ENCODE results near the gene FHIP1B.

The FHIP1B gene

DNA sequence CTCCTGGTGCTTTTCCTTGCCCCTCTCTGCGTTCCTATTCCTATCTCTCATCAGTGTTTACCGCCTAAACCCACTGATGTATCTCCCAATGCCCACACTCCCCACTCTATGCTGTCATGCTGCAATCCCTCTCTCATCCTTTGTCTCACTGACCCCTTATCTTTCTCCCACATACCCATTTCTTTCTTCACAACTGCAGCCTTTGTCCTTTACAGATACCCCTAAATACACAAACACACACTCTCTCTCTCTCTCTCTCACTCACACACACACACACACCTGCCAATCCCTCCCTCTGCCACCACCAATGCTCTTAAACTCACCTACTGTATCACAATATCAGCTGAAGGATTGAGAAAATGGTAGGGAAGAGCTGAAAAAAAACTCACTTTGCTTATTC lies 59.0 kb downstream of the FHIP1B start:
- no peak for DNase-seq (ENCODE audit: low read depth, low spot score)
- in situ Hi-C loops (cut with HindIII; ENCODE audit: low sequenced_read_pairs) = no loop called here
- no peak overlapping the region for H3K4me3 ChIP-seq (ENCODE audit: low read depth, low read length)
- TF ChIP-seq, protein P1, sequence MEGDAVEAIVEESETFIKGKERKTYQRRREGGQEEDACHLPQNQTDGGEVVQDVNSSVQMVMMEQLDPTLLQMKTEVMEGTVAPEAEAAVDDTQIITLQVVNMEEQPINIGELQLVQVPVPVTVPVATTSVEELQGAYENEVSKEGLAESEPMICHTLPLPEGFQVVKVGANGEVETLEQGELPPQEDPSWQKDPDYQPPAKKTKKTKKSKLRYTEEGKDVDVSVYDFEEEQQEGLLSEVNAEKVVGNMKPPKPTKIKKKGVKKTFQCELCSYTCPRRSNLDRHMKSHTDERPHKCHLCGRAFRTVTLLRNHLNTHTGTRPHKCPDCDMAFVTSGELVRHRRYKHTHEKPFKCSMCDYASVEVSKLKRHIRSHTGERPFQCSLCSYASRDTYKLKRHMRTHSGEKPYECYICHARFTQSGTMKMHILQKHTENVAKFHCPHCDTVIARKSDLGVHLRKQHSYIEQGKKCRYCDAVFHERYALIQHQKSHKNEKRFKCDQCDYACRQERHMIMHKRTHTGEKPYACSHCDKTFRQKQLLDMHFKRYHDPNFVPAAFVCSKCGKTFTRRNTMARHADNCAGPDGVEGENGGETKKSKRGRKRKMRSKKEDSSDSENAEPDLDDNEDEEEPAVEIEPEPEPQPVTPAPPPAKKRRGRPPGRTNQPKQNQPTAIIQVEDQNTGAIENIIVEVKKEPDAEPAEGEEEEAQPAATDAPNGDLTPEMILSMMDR (IDR thresholded peaks at IDR 0.05; ENCODE audit: low read depth, low read length) = no peak

DNA sequence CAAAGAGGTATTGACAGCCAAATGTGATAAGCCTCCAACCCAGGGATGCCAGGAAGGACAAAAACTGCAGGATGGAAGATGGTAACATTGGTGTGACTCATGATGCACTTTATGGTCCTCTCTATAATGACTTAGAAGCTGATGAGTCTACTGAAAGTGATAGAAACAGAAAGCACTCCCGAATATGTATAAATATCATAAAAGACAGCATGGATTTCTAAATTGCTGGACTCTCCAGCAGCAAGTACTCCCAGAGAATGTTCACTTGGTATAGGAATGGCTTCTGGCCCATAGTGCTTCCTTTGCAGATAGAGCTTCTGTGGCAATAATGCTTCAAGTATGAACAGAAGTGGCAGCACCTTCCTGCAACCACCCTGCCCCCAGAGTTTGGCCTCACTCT lies 64.2 kb downstream of the FHIP1B start, which contains the start of gene OR52B2:
OR52B2 (minus strand) TSS at position 101 of the 400 bp plus-strand sequence; CDS start at position 101, 0 bp downstream.
- no peak within 1 kb of the TSS for H3K4me3 ChIP-seq (ENCODE audit: low read depth, low read length)
- no peak for DNase-seq (ENCODE audit: low read depth, low spot score)
- TF ChIP-seq, protein P1 (IDR thresholded peaks at IDR 0.05; ENCODE audit: low read depth, low read length) = no peak
- in situ Hi-C loops (cut with HindIII; ENCODE audit: low sequenced_read_pairs) = no loop called here
